NCI-H774 (cell line): ENCODE results near the gene COMMD7.

Experiments
- DNase-seq: peaks from one replicate; lab custom pipeline; 2025; lab: John Stamatoyannopoulos, UW

The COMMD7 gene

DNA sequence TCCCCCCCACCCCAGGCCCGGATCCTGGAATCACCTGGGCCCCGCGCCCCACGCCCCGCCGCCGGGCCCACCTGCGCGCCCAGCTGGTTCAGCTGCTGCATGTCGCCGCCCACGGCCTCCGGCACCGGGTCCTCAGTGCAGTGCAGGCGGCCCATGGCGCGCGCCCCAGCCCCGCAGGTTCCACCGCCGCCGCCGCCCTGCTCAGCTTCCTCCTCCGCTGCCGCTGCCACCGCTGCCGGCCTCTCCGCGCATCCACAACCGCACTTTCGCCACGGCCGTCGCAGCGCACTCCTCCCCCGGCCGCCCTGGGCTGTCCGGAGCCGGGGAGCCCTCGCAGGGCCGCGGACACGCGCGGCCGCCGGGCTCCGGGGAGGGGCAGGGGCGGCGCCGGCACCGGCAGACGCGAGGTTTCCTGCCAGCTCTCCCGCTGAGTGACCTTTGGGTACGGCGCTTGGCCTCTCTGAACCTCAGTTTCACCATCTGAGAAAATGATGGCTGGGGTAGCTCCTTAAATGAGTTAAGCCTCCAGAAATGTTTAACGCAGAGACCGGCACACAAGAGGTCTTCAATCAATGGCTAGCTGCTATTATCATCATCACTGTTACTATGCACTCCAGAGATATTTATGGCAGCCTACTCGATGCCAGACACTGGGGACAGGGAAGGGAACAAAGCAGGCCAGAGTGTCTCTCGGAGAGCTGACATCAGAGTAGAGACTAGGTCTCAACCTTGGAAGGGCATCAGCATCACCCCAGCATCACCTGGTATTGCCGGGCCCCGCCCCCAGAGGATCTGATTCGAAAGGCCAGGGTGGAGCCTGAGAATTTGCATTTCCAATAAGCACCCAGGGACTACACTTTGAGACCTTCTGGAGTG lies at the start of gene COMMD7:
Gene COMMD7 (minus strand): TSS at position 231 of the 876 bp plus-strand sequence. CDS start 76 bp downstream, at position 155.
- peak; percentile 62 for DNase-seq

DNA sequence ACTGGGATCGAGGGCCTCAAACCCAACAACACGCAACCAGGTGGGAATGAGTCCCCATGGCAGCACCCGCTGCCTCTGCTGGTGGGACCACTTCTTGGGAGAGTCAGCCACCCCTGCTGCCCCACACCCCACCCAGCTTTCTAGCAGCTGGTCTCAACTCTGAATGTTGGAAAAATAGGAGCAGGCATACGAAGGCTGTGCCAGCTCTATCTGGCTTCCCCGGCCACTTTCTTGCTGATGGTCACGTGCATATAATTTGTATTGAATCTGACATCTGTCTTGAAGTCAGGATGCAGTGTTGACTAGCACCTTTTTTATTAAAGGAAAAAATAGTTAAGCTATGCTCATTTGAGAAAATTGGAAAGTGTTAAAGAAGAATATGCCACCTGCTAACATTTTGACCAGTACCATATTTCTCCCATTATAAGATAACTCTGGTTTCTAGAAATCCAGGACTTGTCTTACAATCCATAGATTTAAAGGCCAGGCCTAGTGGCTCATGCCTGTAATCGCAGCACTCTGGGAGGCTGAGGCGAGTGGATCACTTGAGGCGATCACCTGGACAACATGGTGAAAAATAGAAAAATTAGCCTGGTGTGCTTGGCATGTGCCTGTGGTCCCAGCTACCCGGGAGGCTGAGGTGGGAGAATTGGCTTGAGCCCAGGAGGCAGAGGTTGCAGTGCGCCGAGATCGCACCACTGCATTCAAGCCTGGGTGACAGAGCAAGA lies 49.6 kb upstream of the COMMD7 start:
- DNase-seq: no peak

DNA sequence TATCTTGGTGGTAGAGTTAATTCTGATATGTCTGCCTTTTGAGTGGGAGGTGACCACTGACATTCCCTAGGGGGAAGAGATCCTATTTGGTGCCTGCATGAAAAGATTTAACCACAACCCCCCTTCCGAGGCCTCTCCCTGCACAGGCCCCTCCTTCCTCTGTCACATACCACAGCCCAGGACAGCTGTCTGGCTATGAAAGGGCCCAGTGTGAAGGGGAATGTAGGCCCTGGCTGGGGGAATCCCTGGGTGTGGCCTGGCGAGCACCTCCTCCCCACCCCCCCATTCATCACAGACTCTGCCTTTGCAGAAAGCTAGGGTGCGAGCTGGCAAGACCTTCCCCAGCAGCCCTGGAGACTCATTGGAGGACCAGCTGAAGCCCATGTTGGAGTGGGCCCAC lies 49.0 kb upstream of the COMMD7 start:
- DNase-seq: no peak

DNA sequence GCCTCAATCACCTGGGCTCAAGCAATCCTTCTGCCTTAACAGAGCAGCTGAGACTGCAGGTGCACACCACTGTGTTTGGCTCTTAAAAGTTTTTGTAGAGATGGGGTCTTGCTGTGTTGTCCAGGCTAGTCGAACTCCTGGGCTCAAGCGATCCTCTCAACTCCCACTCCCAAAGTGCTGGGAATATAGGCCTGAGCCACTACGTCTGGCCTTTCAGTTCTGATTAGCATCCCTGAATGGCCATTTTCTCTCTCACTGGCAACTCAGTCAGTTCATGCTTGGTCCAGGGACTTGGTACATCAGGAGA lies 47.4 kb upstream of the COMMD7 start:
- DNase-seq: no peak

DNA sequence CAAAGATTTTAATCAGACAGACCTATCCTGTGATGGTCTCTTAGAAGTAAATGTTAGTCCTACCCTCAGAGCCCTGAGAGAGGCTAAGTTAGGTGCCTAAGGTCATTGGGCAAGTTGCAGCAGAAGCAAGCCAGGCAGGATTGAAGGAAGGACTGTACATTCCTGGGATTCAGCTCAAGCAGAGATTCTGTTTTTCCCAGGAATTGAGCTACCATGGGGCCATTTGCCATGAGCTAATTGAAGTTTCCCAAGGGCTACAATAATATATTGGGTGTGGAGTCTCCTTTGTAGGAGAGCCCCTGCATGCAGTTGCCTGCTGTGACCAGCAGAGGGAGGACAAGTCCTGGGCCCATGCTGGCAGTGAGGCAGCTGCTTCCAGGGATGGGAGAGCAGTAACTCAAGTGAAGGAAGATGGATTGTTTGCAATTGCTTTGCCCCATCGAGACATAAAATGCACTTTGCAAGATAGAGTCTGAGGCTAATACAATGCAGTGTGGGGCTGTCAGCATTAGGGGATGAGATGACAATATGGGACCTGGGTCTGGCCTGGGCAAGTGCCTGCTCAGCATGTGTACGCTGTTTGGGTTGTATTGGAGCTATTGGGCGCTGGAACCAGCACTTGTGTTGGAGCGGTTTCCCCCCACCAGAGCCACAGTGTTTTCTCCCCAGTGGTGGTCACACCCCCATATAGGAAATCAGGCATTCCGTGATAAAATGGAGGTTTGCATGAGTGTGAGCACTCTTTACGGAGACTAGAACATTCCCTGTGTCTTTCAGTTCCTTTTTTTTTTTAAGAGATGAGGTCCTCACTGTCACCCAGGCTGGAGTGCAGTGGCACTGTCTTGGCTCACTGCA lies 46.9 kb upstream of the COMMD7 start:
- peak; percentile 57 for DNase-seq

DNA sequence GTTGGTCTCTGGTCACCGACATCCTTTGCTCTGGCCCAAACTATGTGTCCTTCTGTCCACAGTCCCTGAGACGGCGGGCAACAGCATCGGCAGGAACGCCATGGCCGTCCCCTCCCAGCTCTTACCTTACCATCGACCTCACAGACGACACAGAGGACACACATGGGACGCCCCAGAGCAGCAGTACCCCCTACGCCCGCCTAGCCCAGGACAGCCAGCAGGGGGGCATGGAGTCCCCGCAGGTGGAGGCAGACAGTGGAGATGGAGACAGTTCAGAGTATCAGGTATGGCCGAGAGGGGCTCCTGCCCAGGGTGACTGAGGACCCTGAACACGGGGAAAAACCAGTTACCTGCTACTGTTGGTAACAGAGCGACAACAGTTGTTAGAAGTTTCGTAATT lies 43.9 kb upstream of the COMMD7 start:
- no peak for DNase-seq

DNA sequence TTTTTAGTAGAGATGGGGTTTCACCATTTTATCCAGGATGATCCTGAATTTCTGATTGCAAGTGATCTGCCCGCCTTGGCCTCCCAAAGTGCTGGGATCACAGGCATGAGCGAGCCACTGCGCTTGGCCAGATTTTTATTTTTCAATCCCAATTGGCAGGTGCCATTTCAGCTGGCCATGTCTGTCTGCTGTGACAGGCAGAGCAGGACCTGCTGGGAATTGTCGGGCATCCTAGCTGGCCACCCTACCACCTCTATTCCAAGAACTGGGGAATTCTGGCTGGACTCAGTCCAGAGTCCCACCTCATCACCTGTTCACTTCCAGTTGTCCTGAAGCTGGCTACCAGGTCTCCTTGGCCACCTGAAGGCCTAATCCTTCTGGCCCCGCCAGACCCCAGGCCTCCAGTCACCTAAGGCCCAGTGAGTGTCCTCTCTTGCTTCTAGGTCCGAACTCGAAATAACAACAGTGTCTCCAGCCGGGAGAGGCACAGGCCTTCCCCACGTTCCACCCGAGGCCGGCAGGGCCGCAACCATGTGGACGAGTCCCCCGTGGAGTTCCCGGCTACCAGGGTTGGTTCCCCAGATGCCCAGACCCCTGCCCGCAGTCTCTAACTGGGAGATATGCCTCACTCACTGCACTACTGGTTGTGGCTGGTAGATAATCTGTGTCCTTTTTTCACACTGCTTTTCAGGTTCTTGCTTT lies 42.9 kb upstream of the COMMD7 start:
- DNase-seq: no peak

DNA sequence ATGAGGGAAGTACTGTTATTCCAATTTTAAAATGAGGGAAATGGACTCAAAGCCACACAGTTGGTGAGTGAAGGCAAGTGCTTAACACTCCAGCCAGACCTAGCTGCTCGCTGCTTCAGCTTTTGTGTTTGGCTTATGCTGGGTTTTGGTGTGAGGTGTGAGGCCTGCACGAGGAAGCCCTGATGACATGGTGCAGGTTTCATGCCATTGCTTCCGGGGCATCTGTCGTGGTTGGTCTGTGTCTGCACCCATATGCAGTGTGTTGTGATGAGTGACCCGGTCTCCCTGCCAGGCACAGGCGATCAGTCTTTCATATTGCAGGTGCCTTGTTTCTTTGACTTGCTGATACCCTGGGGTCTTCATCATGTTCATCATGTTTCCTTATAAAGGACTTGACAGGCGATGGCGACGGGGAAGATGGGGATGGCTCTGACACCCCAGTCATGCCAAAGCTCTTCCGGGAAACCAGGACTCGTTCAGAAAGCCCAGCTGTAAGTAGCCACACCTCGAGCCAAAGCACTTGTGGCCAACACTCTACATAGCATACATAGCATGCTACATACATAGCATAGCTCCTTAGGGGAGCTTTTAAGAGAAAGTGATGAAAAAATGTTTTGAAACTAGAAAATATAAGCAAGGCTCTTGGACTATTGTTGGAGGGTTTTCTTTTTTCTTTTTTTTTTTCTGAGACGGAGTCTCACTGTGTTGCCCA lies 41.3 kb upstream of the COMMD7 start:
- DNase-seq: no peak

DNA sequence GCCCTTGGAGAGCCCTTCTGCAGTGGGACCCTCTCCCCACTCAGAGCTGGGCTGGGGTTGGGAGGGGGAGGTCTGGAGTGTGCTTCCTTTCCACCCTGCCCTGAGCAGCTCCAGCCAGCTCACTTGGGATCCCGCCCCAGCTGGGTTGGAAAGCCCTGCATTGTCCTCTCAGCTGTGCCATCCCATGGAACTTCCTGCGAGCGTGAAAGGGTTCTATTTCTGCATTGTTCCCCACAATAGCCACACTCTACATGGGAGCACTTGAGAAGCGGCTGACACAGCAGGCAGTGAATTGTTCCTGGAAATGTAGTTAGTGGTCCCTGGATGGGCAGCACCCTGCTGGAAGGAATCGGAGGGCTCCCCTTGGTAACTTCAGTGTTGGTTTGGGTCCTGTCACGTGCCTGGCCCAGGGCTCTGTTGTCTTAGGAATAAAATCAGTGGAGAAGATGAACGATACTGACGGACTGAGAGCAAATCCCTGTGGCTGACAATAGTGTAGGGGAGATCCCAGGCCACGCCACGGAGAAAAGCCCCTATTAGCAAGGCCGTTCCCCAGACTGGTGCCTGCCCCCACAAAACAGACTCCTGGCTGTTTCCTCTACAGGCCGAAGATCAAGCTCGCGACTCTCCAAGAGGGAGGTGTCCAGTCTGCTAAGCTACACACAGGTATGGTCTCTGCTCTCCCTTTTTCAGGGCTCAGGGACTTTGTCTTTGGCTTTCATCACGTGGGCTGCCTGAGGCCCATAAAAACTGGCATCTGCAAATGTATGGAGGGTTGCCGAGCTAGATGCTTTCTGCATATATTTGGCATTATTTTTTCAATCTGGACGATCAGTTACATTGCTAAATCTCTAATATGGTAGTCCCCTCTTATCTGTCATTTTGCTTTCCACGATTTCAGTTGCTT lies 37.7 kb upstream of the COMMD7 start:
- DNase-seq: no peak

DNA sequence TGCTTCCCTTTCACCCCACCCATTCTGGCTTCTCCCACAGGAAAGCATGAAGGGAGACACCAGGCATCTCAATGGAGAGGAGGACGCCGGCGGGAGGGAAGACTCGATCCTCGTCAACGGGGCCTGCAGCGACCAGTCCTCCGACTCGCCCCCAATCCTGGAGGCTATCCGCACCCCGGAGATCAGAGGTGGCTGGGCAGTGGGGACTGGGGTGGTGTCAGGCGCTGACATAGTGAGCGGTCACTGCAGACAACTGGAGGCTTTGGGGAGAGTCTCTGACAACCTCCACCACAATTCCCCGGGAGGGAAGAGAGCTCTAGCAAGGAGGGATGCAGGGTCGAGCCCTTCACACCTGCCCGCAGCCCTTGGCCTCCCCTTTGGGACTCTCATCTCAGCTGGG lies 37.0 kb upstream of the COMMD7 start:
- DNase-seq: no peak

DNA sequence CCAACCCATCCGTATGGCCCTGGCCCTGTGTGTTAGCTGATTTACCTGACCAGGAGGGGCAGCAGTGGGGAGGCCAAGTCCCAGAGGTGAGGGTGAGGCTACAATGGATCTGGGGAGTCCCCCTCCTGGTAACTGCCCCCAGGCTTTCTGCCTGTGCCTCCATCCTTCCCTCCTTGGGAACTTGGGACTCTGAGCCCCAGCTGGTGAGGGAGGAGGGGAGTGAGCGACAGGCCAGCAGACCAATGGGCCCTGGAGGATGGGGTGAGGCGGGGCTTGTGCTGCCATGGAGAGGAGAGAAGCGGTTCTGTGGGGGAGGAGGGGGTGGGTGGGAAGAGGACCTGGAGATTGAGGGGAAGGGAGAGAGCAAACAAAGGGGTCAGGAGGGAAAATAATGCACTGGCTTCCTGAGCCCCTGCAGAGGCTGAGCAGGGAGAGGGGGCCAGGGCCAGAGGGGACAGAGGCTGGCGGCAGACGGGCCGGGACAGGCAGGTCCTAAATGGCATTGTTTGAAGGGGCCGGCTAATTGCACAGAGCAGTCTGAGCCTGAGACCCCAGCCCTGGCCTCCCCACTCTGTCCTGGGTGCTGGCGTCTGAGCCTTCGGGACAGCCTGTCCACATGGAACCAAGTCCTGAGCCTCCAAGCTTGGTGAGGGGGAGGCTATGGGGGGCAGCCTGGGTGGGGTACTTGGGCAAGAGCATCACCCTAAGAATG lies 36.4 kb upstream of the COMMD7 start:
- DNase-seq: no peak

DNA sequence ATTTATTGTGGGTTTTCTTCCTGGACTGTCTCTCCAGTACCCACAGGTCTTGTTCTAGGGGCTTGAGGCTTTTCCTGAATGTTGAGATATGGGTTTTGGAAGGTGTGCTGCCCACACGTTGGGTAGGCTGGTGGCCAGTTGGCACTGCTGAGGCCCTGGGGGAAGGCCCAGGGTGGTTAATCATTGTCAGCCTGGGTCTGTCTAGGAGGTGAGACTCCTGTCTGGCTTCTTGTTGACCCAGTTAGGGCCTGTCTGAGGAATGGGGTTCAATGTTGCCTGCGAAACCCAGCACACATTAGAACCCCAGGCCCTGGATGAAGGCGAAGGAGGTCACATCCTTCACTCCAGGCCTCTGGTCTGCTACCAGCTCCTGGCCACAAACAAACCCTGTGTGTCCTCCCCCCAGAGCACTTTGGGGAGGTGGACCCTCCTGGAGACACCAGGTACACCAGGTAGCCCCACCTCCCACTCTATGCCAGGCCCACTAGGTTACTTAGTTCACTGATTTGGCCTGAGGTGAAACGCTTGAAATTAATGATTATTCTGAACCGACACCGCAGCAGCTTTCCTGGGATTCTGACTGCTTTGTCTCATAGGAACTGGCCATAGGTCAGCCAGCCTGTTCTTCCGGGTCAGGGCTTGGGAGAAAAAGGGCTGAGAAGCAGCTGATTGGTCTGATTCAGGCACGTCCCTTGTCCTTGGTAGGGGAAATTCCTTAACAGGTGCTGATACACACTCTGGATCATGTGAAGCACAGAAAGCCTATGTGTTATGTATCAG lies 34.1 kb upstream of the COMMD7 start:
- DNase-seq: no peak

DNA sequence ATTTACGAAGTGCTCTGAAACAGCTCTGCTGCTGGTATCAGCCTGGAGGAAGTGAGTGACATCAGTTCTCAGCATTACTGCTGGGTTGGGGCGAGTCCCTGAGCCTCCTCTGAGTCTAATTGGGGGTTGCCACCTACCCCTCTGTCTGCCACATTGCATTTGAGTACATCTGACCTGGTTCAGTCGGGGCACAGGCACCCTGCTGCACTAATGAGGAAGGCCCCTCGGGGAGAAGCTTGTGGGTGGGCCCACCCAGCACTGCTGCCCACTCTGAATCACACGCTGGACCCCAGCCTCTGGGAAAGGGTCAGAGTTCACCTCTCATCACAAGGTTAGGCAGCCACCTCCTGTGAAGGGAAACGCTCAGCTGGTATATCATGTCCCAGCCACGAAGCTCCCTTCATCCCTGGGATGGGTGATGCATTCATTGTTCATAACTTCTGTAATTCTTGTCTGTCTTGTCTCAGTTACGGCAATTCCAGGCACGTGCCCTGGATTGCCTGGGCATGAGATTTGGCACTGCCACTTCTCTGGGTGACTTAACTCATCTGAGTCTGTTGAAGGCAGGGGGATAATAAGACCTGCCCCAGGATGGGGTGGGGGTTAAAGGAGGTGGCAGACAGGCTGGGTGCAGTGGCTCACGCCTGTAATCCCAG lies 32.2 kb upstream of the COMMD7 start:
- DNase-seq: no peak

DNA sequence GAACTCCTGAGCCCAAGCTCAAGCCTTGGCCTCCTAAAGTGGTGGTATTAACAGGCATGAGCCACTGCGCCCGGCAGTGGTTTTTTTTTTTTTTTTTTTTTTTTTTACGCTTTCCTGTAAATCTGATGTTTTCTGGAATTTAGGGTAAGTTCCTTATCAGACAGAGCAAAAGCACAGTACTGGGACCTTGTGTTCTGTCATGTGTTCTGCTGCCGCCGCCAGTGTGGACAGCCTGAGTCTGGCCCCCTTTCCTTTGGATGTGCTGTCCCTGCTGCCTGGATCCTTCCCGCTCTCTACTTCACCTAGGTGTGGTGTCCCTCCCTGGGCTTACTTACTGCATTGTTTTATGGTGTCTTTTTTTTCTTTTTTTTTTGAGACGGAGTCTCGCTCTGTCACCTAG lies 30.6 kb upstream of the COMMD7 start:
- no peak for DNase-seq

DNA sequence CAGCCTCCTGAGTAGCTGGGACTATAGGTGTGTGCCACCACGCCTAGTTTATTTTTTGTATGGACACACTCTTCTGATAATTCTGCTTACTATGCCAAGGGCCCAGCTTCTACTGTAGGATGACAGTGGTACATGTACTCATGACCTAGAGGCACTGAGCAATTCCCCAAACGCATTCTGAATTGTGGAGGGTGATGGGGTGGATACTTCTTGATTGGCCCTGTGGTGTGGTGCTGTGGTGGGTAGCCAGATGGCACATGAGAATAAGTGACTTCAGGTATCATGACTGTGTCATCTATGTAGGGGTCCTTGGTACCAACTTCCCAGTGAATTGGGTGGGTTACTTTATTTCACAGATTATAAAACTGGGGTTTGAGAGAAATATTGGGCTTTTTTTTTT lies 30.0 kb upstream of the COMMD7 start:
- DNase-seq: no peak

DNA sequence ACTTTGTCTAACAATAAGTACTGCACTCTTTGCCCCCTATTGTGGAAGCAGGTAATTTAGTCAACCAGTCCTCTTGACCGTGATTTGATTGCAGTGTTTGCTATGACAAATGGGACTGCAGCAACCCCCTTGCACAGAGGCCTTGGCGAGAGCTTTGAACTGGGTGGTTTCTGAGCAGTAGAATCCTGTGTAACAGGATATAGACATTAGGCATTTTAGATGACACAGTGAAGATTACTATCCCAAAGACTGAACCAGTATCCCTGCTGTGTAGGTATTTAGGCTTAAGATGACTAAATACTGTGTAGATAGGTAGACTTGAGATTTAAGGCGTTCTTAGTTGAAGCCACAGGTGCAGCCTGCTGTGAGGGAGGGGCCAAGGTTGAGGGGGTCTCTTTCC lies 28.8 kb upstream of the COMMD7 start:
- no peak for DNase-seq

DNA sequence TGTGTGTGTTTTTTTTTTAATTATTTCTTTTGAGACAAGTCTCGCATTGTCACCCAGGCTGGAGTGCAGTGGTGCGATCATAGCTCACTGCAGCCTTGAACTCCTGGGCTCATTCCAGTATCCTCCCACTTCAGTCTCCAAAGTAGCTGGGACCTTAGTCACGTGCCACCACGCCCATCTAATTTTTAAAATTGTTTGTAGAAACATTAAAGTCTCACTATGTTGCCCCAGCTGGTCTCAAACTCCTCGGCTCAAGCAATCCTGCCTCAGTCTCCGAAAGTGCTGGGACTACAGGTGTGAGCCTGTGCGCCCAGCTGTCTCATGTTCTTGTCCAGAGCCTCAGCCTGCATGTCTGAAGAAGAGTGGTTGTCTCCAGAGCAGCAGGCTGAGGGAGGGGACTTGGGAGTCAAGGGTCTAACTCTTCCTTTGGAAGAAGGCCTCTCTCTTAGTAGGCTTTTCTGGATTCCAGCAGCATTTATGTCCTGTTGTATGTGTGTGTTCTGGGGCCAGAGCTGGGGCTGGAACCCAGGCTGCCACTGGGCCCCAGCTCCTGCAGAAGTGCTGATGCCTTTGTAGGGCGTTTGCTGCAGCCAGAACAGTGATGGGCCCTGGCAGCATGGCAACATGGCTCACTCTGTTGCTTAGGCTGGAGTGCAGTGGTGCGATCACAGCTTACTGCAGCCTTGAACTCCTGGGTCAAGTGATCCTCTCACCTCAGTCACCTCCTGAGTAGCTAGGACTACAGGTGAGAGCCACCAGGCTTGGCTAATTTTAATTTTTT lies 24.3 kb upstream of the COMMD7 start:
- no peak for DNase-seq
